CD4-positive, alpha-beta T cell treated with Interleukin-1 beta for 1 hour (primary cell): ENCODE results near the gene NPHS2.
"Not testable (repeated sequence)": the region's sequence is repeated elsewhere in the genome, so short reads cannot be mapped to it uniquely, and the experiment has no call there.

ENCODE experiments used
- DNase-seq, 2 donors: peaks; one replicate each; pipeline ENCODE4 v3.0.0-alpha.2; 2020 to 2022

The NPHS2 gene

GRCh38 chr1:179545321-179545720 is 30.4 kb downstream of the NPHS2 start:
- DNase-seq = no peak

GRCh38 chr1:179541774-179542173 is 34.0 kb downstream of the NPHS2 start:
- DNase-seq = no peak

- no peak for DNase-seq
These were observed 45.4 kb downstream of the NPHS2 start for GRCh38 chr1:179530352-179530751.

- DNase-seq = no peak
These were observed 46.1 kb downstream of the NPHS2 start for GRCh38 chr1:179529482-179530195.

- DNase-seq = not testable (repeated sequence)
These were observed 57.2 kb downstream of the NPHS2 start for GRCh38 chr1:179518544-179518943.

GRCh38 chr1:179516976-179517705 is 58.6 kb downstream of the NPHS2 start:
- DNase-seq = no peak

GRCh38 chr1:179510038-179510437 is 65.7 kb downstream of the NPHS2 start:
- DNase-seq = no peak

- no peak for DNase-seq
These were observed 66.4 kb downstream of the NPHS2 start for GRCh38 chr1:179509384-179509783.

- DNase-seq = no peak
These were observed 69.5 kb downstream of the NPHS2 start for GRCh38 chr1:179506199-179506598.
